Activated T-cell treated with anti-CD3 and anti-CD28 coated beads, Interleukin-2, amount 50 U/mL, for 48 hours (primary cell): ENCODE data around the gene EXOC7.

Source experiments
- DNase-seq, 2 experiments: peaks; one replicate each; pipeline ENCODE4 v3.0.0-alpha.2; 2020

The EXOC7 gene

GRCh38 chr17:76138896-76139752 lies 35.5 kb upstream of the EXOC7 start:
- DNase-seq, result no peak

GRCh38 chr17:76138234-76138895 lies 34.8 kb upstream of the EXOC7 start:
- DNase-seq, result no peak

- no peak for DNase-seq
Observed at GRCh38 chr17:76137351-76138233, 34.0 kb upstream of the EXOC7 start.

GRCh38 chr17:76137001-76137350 lies 33.4 kb upstream of the EXOC7 start:
- DNase-seq, result no peak

GRCh38 chr17:76136276-76137000 lies 32.9 kb upstream of the EXOC7 start:
- no peak for DNase-seq

GRCh38 chr17:76135810-76136188 lies 32.2 kb upstream of the EXOC7 start:
- no peak for DNase-seq

- no peak for DNase-seq
Observed at GRCh38 chr17:76134911-76135809, 31.6 kb upstream of the EXOC7 start.

GRCh38 chr17:76132574-76133338 lies 29.2 kb upstream of the EXOC7 start:
- DNase-seq, result no peak

GRCh38 chr17:76131692-76132573 lies 28.3 kb upstream of the EXOC7 start:
- DNase-seq, result no peak

- DNase-seq, result no peak
Observed at GRCh38 chr17:76131051-76131691, 27.6 kb upstream of the EXOC7 start.

GRCh38 chr17:76130473-76130872 lies 26.9 kb upstream of the EXOC7 start:
- DNase-seq, result no peak

- no peak for DNase-seq
Observed at GRCh38 chr17:76125922-76126321, 22.3 kb upstream of the EXOC7 start.

GRCh38 chr17:76125391-76125675 lies 21.7 kb upstream of the EXOC7 start:
- no peak for DNase-seq

GRCh38 chr17:76124582-76125390 lies 21.2 kb upstream of the EXOC7 start:
- DNase-seq, result no peak

- DNase-seq, result no peak
Observed at GRCh38 chr17:76123749-76124581, 20.4 kb upstream of the EXOC7 start.

- no peak for DNase-seq
Observed at GRCh38 chr17:76123191-76123499, 19.6 kb upstream of the EXOC7 start.

- DNase-seq, result no peak
Observed at GRCh38 chr17:76122431-76123190, 19.0 kb upstream of the EXOC7 start.
